Germinal center (tissue), 1 donor: ENCODE results near the gene THAP9.

Experiments used
- DNase-seq: peaks from one replicate; pipeline ENCODE4 v3.0.0; 2012; ENCODE audit warnings: mixed read lengths, low spot score

Gene THAP9

DNA sequence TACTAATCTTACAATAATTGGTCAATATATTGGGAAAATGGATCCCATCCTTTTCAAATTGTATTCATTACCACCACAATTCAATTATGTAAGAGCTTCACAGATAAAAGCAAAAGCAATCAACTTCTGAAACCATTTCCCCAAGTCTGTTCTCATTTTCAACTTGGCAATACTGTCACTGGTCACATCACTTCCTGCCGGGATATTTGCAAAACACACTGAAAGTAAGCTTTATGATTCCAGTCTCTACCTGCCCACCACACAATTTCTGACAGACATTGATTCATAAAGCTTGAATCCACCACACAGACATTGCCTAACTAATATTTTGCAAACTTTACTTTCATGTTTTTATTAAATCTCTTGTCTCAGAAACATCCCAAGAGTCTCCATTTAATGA, 56.5 kb downstream of the THAP9 start:
- no peak for DNase-seq

DNA sequence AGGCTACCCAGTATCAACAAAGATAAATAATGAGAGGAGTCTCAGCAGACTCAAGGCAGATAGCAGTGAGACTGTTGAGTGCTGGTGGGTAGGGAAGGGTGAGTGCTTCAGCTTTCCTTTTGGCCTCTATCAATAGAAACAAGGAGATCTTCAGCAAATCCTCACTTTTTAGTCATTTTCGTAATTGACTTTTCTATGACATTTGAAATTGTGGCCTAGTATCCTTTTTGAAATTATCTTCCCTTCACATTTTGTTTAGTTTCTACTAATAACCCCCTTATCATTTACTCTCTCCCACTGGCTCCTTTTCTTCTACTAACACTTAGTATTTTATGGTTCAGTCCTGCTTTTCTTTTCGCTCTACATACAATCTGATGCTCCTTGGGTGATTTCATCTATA, 65.2 kb downstream of the THAP9 start:
- no peak for DNase-seq

- no peak for DNase-seq
Measured at GRCh38 chr4:82968972-82969371, 68.4 kb downstream of the THAP9 start.

- no peak for DNase-seq
Measured at GRCh38 chr4:82969414-82969813, 68.9 kb downstream of the THAP9 start.
